ENCODE results near the gene ARPC1B.
"Not testable (repeated sequence)": the region's sequence is repeated elsewhere in the genome, so short reads cannot be mapped to it uniquely, and the experiment has no call there.

The ARPC1B gene

DNA sequence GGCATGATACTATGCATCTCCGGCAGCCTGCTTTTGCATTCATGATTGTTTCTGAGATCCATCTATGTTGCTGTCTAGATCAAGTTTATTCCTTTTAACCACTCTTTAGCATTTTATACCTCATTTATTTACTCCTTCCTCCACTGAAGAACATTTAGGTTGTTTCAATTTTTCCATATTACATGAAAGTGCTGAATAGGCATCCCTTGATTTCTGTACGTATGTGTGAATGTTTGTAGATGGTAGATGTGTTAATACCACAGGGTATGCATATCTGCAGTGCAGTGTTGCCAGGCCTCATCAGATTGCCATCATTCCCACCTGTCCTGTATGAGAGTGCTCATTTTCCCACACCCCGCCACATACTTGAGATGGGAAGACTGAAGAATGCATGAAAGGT, 34.9 kb upstream of the ARPC1B start:
- TF ChIP-seq, protein P1, sequence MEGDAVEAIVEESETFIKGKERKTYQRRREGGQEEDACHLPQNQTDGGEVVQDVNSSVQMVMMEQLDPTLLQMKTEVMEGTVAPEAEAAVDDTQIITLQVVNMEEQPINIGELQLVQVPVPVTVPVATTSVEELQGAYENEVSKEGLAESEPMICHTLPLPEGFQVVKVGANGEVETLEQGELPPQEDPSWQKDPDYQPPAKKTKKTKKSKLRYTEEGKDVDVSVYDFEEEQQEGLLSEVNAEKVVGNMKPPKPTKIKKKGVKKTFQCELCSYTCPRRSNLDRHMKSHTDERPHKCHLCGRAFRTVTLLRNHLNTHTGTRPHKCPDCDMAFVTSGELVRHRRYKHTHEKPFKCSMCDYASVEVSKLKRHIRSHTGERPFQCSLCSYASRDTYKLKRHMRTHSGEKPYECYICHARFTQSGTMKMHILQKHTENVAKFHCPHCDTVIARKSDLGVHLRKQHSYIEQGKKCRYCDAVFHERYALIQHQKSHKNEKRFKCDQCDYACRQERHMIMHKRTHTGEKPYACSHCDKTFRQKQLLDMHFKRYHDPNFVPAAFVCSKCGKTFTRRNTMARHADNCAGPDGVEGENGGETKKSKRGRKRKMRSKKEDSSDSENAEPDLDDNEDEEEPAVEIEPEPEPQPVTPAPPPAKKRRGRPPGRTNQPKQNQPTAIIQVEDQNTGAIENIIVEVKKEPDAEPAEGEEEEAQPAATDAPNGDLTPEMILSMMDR (IDR thresholded peaks at IDR 0.05; ENCODE audit: low read depth, low read length), result no peak
- no peak for DNase-seq (ENCODE audit: extremely low read depth, low read depth)

DNA sequence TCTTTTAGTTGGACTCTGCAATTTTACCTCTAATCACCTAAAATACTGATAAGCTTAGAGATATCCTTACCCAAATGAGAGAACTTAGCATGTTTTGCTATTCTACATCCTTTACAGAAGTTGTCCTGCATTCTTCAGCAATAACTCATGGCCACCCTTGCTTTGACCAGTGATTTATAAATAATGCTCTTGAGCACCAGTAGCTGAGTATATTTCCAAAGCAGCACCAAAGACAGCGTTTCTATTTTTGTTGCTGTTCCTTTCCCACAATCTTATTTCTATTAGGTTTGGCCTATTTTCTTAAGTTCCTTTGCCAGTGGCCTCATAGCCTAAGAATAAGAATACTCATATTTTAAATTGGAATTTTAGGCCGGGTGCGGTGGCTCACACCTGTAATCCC, 33.9 kb upstream of the ARPC1B start:
- no peak for DNase-seq (ENCODE audit: extremely low read depth, low read depth)

DNA sequence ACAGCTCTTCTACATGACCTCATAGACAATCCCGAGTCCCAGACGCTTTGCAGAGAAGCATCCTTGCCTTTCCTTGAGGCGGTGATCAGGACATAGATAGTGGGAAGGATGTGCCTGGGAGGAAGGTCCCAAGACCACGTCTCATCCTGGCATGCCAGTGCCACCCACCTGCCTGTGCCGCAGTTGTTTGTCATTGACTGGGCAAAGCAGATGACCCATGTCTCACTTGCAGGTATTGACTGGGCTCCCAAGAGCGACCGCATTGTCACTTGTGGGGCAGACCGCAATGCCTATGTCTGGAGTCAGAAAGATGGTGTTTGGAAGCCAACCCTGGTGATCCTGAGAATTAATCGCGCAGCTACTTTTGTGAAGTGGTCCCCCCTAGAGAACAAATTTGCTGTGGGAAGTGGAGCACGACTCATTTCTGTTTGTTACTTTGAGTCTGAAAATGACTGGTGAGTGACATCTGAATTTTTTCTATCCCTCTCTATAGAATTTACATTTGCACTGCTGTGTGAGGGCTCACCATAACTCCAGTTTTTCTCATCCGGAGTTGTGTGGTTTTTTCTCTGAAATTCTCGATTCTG, 30.4 kb upstream of the ARPC1B start:
- no peak for DNase-seq (ENCODE audit: extremely low read depth, low read depth)
- TF ChIP-seq, protein P1 (IDR thresholded peaks at IDR 0.05; ENCODE audit: low read depth, low read length), result no peak

More for the DNA sequence above, 33.9 kb upstream of the ARPC1B start:
- TF ChIP-seq, protein P1 (IDR thresholded peaks at IDR 0.05; ENCODE audit: low read depth, low read length), result no peak

DNA sequence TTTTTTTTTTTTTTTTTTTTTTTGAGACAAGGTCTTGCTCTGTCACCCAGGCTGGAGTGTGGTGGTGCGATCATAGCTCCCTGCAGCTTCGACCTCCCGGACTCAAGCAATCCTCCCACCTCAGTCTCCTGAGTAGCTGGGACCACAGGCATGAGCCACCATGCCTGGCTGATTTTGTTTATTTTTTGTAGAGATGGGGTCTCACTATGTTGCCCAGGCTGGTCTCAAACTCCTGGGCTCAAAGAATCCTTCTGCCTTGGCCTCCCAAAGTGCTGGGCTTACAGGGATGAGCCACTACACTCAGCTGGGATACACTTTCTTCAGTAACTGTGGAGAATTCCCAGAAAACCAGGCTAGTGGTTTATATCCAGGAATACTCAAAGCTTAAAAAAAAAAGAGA, 23.9 kb upstream of the ARPC1B start:
- DNase-seq (ENCODE audit: extremely low read depth, low read depth), result not testable (repeated sequence)

DNA sequence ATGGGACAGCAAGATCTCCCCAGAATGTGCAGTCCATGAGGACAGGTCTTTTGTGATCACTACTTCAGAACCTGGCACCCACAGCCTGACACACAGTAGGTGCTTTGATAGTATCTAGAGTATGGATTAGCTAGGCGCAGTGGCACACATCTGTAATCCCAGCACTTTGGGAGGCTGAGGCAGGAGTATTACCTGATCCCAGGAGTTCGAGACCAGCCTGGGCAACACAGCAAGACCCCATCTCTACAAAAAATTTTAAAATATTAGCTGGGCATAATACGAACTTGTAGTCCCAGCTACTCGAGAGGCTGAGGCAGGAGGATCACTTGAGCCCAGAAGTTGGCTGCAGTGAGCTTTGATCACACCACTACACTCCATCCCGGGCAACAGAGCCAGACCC, 22.3 kb upstream of the ARPC1B start:
- TF ChIP-seq, protein P1 (IDR thresholded peaks at IDR 0.05; ENCODE audit: low read depth, low read length), result no peak
- no peak for DNase-seq (ENCODE audit: extremely low read depth, low read depth)

DNA sequence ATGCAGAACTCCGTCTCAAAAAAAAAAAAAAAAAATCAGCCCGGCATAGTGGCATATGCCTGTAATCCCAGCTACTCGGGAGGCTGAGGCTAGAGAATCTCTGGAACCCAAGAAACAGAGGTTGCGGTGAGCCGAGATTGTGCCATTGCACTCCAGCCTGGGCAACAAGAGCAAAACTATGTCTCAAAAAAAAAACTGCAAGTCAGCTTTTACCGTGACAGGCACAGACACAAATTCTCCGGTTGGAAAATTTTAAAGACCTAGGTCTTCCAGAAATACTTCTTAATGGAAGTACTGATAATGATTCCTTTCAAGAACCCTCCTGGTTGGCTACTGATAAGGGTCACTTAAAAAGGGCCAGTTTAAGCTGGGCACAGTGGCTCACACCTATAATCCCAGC, 19.4 kb upstream of the ARPC1B start:
- TF ChIP-seq, protein P1 (IDR thresholded peaks at IDR 0.05; ENCODE audit: low read depth, low read length), result no peak

DNA sequence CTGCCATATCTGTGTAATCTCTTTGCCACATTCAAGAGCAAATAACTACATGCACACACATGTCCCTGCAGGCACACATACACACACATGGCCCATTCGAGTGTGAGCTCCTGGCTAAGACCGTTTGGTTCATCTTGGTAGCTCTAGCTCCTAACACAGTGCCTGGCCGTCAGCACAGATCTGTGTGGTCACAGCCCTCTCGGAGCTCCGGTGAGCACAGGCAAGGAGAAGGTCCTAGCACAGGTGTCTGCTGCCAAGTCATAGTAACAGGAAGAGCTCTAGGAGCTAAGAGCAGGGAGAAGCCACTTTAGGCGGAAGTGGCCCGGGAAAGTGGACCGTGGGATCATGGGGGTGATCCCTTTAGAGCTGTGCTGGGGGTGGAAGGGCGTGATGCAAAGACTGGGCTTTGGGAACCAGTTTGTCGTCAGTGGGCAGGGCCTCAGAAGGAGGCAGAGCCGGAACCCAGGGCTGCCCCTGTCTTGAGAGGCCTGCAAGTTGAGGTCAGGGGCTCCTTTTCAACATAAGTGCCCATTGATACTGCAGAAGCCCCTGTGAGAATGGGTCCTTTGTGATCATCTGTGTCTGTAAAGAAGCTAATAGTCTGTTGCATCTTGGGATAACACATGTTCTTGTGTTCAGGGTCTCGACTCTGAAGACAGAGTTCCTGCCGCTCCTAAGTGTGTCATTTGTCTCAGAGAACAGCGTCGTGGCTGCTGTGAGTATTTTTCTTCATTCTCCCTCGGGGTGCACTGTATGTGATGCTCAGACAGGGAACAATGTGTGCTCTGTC, 16.6 kb upstream of the ARPC1B start:
- TF ChIP-seq, protein P1 (IDR thresholded peaks at IDR 0.05; ENCODE audit: low read depth, low read length), result no peak
- no peak for DNase-seq (ENCODE audit: extremely low read depth, low read depth)

More for the DNA sequence above, 19.4 kb upstream of the ARPC1B start:
- DNase-seq (ENCODE audit: extremely low read depth, low read depth), result no peak

DNA sequence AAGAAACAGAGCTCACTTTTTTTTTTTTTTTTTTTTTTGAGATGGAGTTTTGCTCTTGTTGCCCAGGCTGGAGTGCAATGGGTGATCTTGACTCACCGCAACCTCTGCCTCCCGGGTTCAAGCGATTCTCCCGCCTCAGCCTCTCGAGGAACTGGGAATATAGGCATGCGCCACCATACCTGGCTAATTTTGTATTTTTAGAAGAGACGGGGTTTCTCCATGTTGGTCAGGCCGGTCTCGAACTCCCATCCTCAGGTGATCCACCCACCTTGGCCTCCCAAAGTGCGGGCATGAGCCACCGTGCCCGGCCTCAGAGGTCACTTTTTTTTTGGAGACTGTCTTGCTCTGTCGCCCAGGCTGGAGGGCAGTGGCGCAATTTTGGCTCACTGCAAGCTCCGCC, 16.0 kb upstream of the ARPC1B start:
- not testable (repeated sequence) for DNase-seq (ENCODE audit: extremely low read depth, low read depth)
